ENCODE data around the gene IL1R1.

GRCh38 chr2:102197389-102198137, 55.0 kb downstream of the IL1R1 start:
- TF ChIP-seq, protein P1, sequence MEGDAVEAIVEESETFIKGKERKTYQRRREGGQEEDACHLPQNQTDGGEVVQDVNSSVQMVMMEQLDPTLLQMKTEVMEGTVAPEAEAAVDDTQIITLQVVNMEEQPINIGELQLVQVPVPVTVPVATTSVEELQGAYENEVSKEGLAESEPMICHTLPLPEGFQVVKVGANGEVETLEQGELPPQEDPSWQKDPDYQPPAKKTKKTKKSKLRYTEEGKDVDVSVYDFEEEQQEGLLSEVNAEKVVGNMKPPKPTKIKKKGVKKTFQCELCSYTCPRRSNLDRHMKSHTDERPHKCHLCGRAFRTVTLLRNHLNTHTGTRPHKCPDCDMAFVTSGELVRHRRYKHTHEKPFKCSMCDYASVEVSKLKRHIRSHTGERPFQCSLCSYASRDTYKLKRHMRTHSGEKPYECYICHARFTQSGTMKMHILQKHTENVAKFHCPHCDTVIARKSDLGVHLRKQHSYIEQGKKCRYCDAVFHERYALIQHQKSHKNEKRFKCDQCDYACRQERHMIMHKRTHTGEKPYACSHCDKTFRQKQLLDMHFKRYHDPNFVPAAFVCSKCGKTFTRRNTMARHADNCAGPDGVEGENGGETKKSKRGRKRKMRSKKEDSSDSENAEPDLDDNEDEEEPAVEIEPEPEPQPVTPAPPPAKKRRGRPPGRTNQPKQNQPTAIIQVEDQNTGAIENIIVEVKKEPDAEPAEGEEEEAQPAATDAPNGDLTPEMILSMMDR (conservative IDR thresholded peaks at IDR 0.05; ENCODE audit: low read length), result no peak
- no peak for TF ChIP-seq EZH2phosphoT487 (IDR thresholded peaks at IDR 0.05; ENCODE audit: borderline replicate concordance, low read depth, low read length)

All from OCI-LY7 (cell line).